Femur (tissue), 1 donor: Measurements from ENCODE around the gene CHRM1.
A peak's percentile ranks its signal among the peaks of the same experiment; 100 is the strongest.

Source experiments
- DNase-seq: peaks from one replicate; pipeline ENCODE4 v3.0.0-alpha.2; 2017

The CHRM1 gene

GRCh38 chr11:62925745-62926679, 4.8 kb upstream of the CHRM1 start:
- no peak for DNase-seq

- no peak for DNase-seq
Observed at GRCh38 chr11:62925308-62925707, 4.1 kb upstream of the CHRM1 start.

GRCh38 chr11:62923601-62924411, 2.6 kb upstream of the CHRM1 start:
- no peak for DNase-seq

- DNase-seq: no peak
Observed at GRCh38 chr11:62922653-62923431, 1.7 kb upstream of the CHRM1 start.

- no peak for DNase-seq
Observed at GRCh38 chr11:62922189-62922589, 1.0 kb upstream of the CHRM1 start.

GRCh38 chr11:62921573-62922188, 518 bp upstream of the CHRM1 start:
- no peak for DNase-seq

GRCh38 chr11:62919898-62920640, 1.1 kb downstream of the CHRM1 start:
- no peak for DNase-seq

- DNase-seq: no peak
Observed at GRCh38 chr11:62919476-62919875, 1.7 kb downstream of the CHRM1 start.

GRCh38 chr11:62918531-62918930, 2.6 kb downstream of the CHRM1 start:
- DNase-seq: no peak

- no peak for DNase-seq
Observed at GRCh38 chr11:62917906-62918502, 3.2 kb downstream of the CHRM1 start.

GRCh38 chr11:62914416-62914815, 6.7 kb downstream of the CHRM1 start:
- no peak for DNase-seq

- DNase-seq: no peak
Observed at GRCh38 chr11:62912268-62912667, 8.9 kb downstream of the CHRM1 start.

GRCh38 chr11:62911137-62912130, 9.7 kb downstream of the CHRM1 start:
- no peak for DNase-seq

GRCh38 chr11:62910141-62910882, 10.9 kb downstream of the CHRM1 start:
- DNase-seq: no peak

GRCh38 chr11:62909107-62909894, 11.9 kb downstream of the CHRM1 start:
- peak; percentile 80 for DNase-seq

GRCh38 chr11:62908468-62909072, 12.6 kb downstream of the CHRM1 start:
- DNase-seq: no peak

- peak; percentile 90 for DNase-seq
Observed at GRCh38 chr11:62905927-62906531, 15.1 kb downstream of the CHRM1 start.

GRCh38 chr11:62905296-62905695, 15.9 kb downstream of the CHRM1 start:
- no peak for DNase-seq
